SW480 (cell line): ENCODE results near the gene HDDC3.
A peak's percentile ranks its signal among the peaks of the same experiment; 100 is the strongest.

Experiments used
- DNase-seq: peaks from one replicate; pipeline ENCODE4 v3.0.0-alpha.2; 2016; ENCODE audit warnings: low spot score

Gene HDDC3

DNA sequence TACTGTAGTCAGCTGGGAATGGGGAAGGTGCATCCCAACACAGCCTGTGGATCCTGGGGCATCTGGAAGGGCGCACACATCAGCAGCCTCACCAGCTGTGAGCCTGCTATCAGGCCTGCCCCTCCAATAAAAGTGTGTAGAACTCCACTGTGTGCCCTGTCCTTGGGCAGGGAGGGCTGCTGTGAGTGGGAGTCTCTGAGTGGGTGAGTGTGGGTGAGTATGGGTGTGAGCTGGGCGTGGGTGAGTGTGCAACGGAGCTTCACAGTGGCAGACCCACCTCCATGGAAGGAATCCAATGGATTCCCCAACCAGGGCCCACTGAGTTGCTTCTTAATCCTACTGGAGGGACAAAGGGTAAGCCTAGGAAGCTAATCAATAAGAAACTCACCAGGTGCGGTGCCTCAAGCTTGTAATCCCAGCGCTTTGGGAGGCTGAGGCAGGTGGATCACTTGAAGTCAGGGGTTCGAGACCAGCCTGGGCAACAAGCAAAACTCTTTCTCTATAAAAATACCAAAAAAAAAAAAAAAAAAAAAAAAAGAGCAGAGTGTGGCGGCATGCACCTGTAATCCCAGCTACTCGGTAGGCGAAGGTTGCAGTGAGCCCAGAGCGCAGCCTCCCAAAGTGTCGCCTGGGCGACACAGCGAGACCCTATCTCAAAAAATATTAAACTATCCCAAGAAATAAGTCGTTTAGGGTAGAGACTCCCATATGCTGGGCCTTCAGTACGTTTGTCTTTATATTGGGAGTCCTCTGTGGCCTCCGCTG, 21.8 kb upstream of the HDDC3 start:
- DNase-seq: no peak

- DNase-seq: no peak
These were observed 20.7 kb upstream of the HDDC3 start for GRCh38 chr15:90952901-90953677.

DNA sequence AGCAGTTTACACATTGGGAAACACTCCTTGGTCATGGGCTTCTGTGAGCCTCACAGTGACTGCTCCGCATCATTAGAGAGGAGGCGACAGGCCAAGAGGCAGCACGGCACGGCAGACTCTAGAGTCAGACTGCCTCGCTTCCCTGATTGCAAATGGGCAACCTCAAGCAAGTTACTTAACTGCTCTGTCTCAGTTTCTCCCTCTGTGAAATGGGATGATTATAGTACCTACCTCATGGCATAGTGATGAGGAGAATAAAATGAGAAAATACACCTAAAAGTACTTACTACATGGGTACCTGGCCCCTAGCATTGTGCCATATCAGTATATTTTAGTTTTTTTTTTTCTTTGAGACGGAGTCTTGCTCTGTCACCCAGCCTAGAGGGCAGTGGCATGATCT, 18.3 kb upstream of the HDDC3 start:
- no peak for DNase-seq

DNA sequence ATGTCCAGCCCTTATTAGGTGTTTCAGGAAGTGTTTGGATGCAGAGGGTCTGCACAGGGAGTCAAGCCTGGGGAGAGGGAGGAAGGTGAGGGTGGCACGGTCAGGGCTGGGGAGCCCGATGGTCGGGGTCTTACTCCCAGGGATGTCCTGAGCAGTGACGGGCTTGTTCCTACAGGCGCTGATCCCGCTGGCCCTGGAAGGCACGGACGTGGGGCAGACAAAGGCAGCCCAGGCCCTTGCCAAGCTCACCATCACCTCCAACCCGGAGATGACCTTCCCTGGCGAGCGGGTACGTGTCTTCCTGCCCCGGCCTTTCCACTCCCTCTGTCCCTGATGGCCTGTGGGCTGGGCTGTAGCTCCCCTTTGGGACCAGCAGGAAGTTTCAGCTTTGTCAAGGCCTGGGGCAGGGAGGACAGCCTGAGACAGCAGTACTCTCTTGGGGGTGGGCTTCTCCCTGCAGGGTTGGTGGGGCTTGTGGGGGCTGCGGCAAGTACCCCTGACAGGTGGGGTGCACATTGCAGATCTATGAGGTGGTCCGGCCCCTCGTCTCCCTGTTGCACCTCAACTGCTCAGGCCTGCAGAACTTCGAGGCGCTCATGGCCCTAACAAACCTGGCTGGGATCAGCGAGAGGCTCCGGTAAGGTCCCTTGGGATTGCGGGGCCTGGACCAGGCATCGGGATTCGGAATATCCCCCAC, 17.8 kb upstream of the HDDC3 start:
- no peak for DNase-seq

- DNase-seq: no peak
These were observed 16.2 kb upstream of the HDDC3 start for GRCh38 chr15:90948506-90948905.

- no peak for DNase-seq
These were observed 15.4 kb upstream of the HDDC3 start for GRCh38 chr15:90947577-90948357.

- no peak for DNase-seq
These were observed 14.7 kb upstream of the HDDC3 start for GRCh38 chr15:90946941-90947576.

- no peak for DNase-seq
These were observed 14.2 kb upstream of the HDDC3 start for GRCh38 chr15:90946538-90946937.

GRCh38 chr15:90945091-90945490, 12.7 kb upstream of the HDDC3 start:
- no peak for DNase-seq

- no peak for DNase-seq
These were observed 10.2 kb upstream of the HDDC3 start for GRCh38 chr15:90942354-90943120.

DNA sequence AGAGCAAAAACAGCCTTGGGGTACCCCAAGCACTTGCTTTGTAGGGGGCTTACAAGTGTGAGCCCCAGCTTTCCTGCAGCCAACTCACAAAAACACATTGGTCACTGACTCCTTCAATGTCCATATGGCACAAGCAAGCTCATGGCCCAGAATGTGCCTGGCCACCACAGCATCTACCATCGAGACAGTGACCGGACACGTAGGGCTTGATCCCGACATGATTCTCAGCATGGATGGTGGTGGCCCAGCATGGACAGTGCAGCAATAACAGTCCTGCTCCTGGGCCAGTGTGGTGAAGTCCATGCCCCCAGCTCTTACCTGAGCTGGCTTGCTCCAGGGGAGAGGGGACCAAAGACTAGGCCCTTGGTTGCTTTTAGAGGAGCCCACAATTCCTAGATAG, 8.7 kb upstream of the HDDC3 start:
- no peak for DNase-seq

GRCh38 chr15:90939756-90940155, 7.4 kb upstream of the HDDC3 start:
- DNase-seq: no peak

DNA sequence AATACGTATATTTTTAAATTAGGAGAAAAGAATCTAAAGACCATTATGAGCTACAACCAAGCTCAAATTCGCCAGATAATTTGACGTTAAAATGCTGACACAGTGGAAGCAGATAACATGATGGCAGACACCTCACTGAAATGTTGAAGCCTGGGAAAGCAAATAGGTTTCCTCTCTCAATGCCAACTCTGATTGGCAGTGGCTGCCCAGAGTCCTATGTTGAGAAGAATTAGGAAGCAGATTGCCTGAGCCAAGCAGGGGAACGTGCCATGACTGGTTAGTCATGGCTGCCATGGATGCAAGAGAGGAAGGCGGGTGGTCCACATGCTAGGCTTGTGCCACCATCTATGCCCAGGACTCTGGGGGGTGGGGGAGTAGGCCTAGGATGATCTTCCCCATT, 5.9 kb upstream of the HDDC3 start:
- no peak for DNase-seq

DNA sequence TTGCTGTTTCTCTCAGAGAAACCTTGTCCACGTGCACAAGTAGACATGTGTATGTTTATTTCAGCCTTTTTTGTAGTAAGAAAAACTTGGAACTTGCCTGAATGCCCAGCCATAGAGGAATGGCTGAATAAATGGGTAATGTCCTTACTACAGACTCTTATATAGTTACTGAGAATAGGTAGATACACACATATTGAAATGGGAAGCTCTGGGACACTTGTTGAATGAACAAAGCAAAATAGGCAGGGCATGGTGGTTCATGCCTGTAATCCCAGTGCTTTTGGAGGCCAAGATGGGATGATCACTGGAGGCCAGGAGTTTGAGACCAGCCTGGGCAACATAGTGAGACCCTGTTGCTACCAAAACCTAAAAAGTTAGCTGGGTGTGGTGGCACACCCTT, 4.5 kb upstream of the HDDC3 start:
- no peak for DNase-seq

DNA sequence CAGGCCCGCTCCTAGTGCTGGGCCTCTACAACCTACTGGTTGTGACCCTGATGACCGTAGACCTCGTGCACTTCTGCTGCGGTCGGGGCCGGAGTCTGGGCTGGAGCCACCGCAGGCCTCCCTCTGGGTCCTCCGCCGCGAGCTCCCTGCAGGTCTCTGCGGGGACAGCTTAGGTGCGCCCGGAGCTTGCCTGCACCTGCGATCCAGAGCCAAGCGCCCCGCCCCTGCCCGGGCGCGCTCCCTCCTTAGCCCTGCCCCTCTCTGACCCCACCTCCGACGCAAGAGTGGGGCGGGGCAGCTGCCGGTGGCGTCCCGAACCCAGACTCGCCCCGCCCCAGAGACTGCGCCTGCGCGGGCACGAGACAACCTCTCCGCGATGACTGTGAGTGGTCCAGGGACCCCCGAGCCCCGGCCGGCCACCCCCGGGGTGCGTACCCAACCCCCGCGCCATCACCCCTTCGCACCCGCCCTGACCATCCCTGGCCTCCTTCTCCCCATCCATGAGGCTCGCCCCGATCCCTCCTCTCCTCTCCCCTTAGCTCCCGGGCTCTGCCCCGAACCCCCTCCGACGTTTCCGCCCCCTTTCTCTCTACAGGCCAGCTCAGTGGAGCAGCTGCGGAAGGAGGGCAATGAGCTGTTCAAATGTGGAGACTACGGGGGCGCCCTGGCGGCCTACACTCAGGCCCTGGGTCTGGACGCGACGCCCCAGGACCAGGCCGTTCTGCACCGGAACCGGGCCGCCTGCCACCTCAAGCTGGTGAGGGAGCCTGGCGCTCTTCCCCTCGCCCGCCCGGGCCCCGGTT, 2.8 kb upstream of the HDDC3 start, which contains the start of gene UNC45A:
TSS of gene UNC45A (plus strand) at position 337 of the 803 bp plus-strand sequence. CDS start at position 377, 40 bp downstream.
- peak; percentile 91 for DNase-seq

GRCh38 chr15:90934256-90934948, 2.1 kb upstream of the HDDC3 start:
- peak; percentile 90 for DNase-seq

GRCh38 chr15:90933301-90933700, 952 bp upstream of the HDDC3 start:
- DNase-seq: no peak

DNA sequence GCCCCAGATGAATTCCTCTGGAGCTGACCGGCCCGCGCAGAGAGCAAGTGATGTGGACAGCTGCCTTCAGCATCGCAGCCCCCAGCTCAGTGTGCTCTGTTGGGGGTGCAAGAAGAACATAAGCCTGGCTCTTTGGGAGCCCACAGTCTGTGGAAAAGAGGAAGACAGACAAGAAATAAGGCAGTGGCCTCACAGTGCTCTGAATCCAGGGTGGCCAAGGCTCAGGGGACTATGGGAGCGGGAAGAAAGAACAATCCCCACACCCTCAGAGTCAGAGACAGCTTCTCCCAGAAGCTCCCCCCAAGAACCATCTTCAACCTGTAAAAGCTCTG, 277 bp upstream of the HDDC3 start:
- no peak for DNase-seq

DNA sequence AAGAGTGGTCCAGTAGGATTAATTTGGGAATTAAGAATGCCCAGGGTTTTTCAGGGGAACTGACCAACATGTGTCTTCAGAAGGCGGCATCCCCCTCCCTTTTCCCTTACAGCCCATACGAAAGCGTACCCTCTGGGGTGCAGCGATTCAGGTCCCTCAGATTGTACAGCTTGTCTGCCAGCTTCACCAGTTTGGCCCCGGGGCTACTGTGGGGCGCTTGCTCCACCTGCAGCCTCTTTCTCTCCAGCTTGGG, 848 bp downstream of the HDDC3 start:
- DNase-seq: no peak
